HFF-Myc (cell line): Measurements from ENCODE around the gene SIK2.
"Not testable (repeated sequence)": the region's sequence is repeated elsewhere in the genome, so short reads cannot be mapped to it uniquely, and the experiment has no call there.

Experiments used
- DNase-seq: peaks from one replicate; pipeline ENCODE4 v3.0.0-alpha.2; 2011; ENCODE audit warnings: low read depth; ENCODE audit errors: extremely low read depth
- H3K4me3 ChIP-seq: replicated peaks from 2 replicates; pipeline ENCODE4 v1.5.1; 2011; ENCODE audit warnings: low read depth, mild to moderate bottlenecking, control low read depth, low read length
- TF ChIP-seq, protein P1 (sequence below): IDR thresholded peaks from 2 replicates; pipeline ENCODE4 v1.5.1; 2012; ENCODE audit warnings: mild to moderate bottlenecking, low read depth, low read length, control low read depth; ENCODE audit errors: missing control alignments

The SIK2 gene

GRCh38 chr11:111714522-111714921 lies 112.3 kb downstream of the SIK2 start:
- no peak overlapping the region for H3K4me3 ChIP-seq
- DNase-seq = no peak
- TF ChIP-seq, protein P1, sequence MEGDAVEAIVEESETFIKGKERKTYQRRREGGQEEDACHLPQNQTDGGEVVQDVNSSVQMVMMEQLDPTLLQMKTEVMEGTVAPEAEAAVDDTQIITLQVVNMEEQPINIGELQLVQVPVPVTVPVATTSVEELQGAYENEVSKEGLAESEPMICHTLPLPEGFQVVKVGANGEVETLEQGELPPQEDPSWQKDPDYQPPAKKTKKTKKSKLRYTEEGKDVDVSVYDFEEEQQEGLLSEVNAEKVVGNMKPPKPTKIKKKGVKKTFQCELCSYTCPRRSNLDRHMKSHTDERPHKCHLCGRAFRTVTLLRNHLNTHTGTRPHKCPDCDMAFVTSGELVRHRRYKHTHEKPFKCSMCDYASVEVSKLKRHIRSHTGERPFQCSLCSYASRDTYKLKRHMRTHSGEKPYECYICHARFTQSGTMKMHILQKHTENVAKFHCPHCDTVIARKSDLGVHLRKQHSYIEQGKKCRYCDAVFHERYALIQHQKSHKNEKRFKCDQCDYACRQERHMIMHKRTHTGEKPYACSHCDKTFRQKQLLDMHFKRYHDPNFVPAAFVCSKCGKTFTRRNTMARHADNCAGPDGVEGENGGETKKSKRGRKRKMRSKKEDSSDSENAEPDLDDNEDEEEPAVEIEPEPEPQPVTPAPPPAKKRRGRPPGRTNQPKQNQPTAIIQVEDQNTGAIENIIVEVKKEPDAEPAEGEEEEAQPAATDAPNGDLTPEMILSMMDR = no peak

DNA sequence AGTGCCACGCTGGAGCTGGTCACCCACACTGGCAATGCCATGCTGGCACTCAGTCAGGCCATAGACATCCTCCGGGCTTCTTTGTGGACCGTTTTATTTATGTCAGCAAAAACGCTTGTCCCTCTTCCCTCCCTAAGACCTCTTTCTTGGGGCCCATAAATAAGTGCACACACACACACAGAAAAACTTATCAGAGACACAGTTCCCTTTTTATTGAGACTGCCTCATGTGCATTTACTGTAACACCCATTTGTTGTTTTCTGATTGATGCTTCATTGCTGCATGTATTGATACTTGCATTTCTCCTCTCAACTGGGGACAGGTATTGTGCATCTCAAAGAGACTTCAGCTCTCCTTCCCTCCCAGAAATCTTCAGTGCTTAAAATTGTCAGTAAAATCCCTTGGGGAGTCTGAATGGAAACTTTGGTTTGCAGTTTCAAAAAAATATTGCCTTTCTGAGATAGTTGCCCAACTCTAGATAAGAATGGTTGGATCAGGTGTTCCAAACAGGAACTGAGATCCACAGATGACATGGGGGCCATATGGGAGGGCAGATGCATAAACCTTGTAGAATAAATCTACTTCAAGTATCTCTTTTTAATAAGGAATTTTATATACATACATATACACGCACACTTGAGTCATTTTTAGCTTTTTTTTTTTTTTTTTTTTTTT lies 113.0 kb downstream of the SIK2 start:
- TF ChIP-seq, protein P1 = no peak
- H3K4me3 ChIP-seq = no peak overlapping the region
- DNase-seq = no peak

GRCh38 chr11:111717660-111718059 lies 115.4 kb downstream of the SIK2 start:
- H3K4me3 ChIP-seq, DNase-seq: not testable (repeated sequence)

GRCh38 chr11:111718436-111718835 lies 116.2 kb downstream of the SIK2 start:
- DNase-seq = no peak
- TF ChIP-seq, protein P1 = no peak
- no peak overlapping the region for H3K4me3 ChIP-seq

DNA sequence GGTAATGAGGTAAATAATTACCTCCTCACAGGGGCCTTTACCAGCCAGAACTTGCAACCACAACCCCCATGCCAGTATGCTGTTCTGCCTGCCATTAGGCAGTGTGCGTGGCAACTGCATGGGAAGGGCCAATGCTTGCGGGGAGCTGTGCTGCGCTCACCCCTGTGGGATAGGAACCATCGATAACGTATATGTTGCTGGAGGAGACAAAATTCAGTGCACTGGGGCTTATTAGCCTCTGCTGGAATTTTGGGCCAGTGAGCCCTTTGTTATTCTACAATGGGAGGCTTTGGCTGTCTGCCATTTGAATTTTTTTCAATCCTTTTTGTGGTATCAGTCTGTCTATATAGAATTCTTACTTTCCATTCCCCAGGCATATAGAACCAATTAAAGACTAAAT lies 116.6 kb downstream of the SIK2 start:
- DNase-seq = no peak
- TF ChIP-seq, protein P1 = no peak
- no peak overlapping the region for H3K4me3 ChIP-seq

GRCh38 chr11:111719379-111719778 lies 117.1 kb downstream of the SIK2 start:
- TF ChIP-seq, protein P1 = no peak
- DNase-seq = no peak

DNA sequence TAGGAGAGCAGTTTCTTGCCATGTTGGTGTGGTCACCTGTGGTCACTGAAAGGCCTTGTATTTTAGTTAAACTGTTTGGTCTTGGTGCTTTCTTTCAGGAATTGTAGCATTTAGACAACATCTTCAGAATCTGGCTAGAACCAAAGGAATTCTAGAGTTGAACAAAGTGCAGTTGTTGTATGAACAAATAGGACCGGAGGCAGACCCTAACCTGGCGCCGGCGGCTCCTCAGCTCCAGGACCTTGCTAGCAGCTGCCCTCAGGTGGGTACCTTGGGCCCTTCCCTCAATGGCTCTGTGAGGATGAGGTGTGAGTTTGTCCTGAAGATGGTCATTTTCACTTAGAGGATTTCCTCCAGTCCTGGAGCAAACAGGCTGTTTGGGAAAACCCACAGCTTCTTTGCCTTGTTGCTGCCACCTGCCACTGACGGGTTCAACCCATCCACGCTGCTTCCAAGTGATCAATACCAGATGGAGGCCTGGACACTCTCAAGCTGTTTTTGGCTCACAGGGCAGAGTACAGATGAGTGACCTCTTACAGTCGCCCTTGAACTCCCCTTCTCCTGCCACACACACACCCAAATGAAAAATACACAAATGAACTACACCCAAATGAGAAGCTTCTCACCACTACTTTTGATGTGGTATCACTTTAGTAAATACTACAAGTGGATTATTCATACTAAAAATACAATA lies 118.7 kb downstream of the SIK2 start:
- TF ChIP-seq, protein P1 = no peak
- DNase-seq = no peak
- no peak overlapping the region for H3K4me3 ChIP-seq

More at GRCh38 chr11:111719379-111719778, 117.1 kb downstream of the SIK2 start:
- H3K4me3 ChIP-seq = no peak overlapping the region
